Colonic mucosa (tissue), 4 donors: ENCODE measurements around the gene MGRN1. TPM values are rescaled to one million over a fixed set of nuclear protein-coding genes. Genes with fewer than 3 reads are reported as not detected.

Experiments
- DNase-seq: peaks from one replicate; pipeline ENCODE4 v3.0.0-alpha.2; 2020
- H3K27ac ChIP-seq: fragments of 200-600 bp; one replicate; pipeline ENCODE4 v1.8.0; 2021
- H3K27me3 ChIP-seq: fragments of 200-600 bp; one replicate; pipeline ENCODE4 v1.8.0; 2021
- H3K36me3 ChIP-seq: fragments of 200-600 bp; one replicate; pipeline ENCODE4 v1.8.0; 2021
- H3K4me1 ChIP-seq: fragments of 200-600 bp; one replicate; pipeline ENCODE4 v1.8.0; 2021; ENCODE audit warnings: mild to moderate bottlenecking
- H3K4me3 ChIP-seq: fragments of 200-600 bp; one replicate; pipeline ENCODE4 v1.8.0; 2021
- H3K9ac ChIP-seq, 2 donors: one replicate each; pipeline ENCODE4 v1.7.0; 2013; ENCODE audit warnings: control low read depth in 2 of 2, low read depth in 2 of 2, low read length in 2 of 2
- H3K9me3 ChIP-seq: fragments of 200-600 bp; one replicate; pipeline ENCODE4 v1.8.0; 2021
- CTCF ChIP-seq: fragments of 200-600 bp; IDR thresholded peaks from one replicate; pipeline ENCODE4 v1.8.0; 2022; ENCODE audit warnings: antibody characterized with exemption, mild to moderate bottlenecking
- intact Hi-C: fragments of 100-400 bp; cut with DNase I; formaldehyde crosslinking; loops from one replicate; pipeline ENCODE4 v1.14.1; 2022
- total RNA-seq, 2 donors: library from RNA; stranded (reverse); fragmentation: NEBNext Ultra II Directional in 1 of 2; extraction: Animal tissue kit (Norgen Biotek cat#: 25700) in 1 of 2; gene quantifications; one replicate each; pipeline ENCODE4 v1.2.1, GENCODE V29; 2021
- donor health status: healthy.
- donor health status: DM: no; HTN: no; CAD: no.
- donor health status: DM: no; HTN: no; CAD: no.

MGRN1 gene
- total RNA-seq, 2 donors from 2014 or later, result 75.2 to 79.3 TPM

GRCh38 chr16:4617880-4618279 lies 6.7 kb upstream of the MGRN1 start:
- Histone ChIP-seq H3K4me3 (no peak overlapping the region), H3K27me3 (no peaks in the 10 kb centered on the region), H3K36me3 (no peaks in the 10 kb centered on the region), H3K4me1 (peaks cover 19% of the 10 kb centered on the region), H3K9me3 (no peaks in the 10 kb centered on the region), H3K27ac (no peak overlapping the region), H3K9ac (no peak overlapping the region)
- intact Hi-C loops, result no loop called here
- TF ChIP-seq CTCF, result no peak
- no peak for DNase-seq

- no peak overlapping the region for H3K4me3 ChIP-seq
- H3K9me3 ChIP-seq, result no peaks in the 10 kb centered on the region
- no peaks in the 10 kb centered on the region for H3K36me3 ChIP-seq
- H3K4me1 ChIP-seq, result peaks cover 10% of the 10 kb centered on the region
- H3K27ac ChIP-seq, result no peak overlapping the region
- DNase-seq, result no peak
- intact Hi-C loops, result no loop called here
- TF ChIP-seq CTCF, result no peak
- peak overlapping the region in 1 of 2 donors; percentile 6 for H3K9ac ChIP-seq
- H3K27me3 ChIP-seq, result no peaks in the 10 kb centered on the region
These were observed 5.8 kb upstream of the MGRN1 start for GRCh38 chr16:4618645-4619418.

- no peak for TF ChIP-seq CTCF
- DNase-seq, result no peak
- no peaks in the 10 kb centered on the region for H3K9me3 ChIP-seq
- peaks cover 12% of the 10 kb centered on the region for H3K4me1 ChIP-seq
- H3K36me3 ChIP-seq, result no peaks in the 10 kb centered on the region
- H3K27me3 ChIP-seq, result no peaks in the 10 kb centered on the region
- H3K4me3 ChIP-seq, result no peak overlapping the region
- H3K27ac ChIP-seq, result no peak overlapping the region
- no peak overlapping the region for H3K9ac ChIP-seq
- intact Hi-C loops, result no loop called here
These were observed 1.0 kb upstream of the MGRN1 start for GRCh38 chr16:4623593-4623992.

- H3K4me1 ChIP-seq, result peaks cover 10% of the 10 kb centered on the region
- no peak for TF ChIP-seq CTCF
- H3K27me3 ChIP-seq, result no peaks in the 10 kb centered on the region
- H3K27ac ChIP-seq, result peak overlapping the region; percentile 94
- intact Hi-C loops, result no loop called here
- no peaks in the 10 kb centered on the region for H3K9me3 ChIP-seq
- H3K4me3 ChIP-seq, result peak overlapping the region; percentile 98
- DNase-seq, result peak; percentile 71
- H3K36me3 ChIP-seq, result no peaks in the 10 kb centered on the region
- H3K9ac ChIP-seq, result peak overlapping the region; percentile 83 to 99
These were observed 367 bp downstream of the MGRN1 start for GRCh38 chr16:4624827-4625559.

GRCh38 chr16:4625560-4626159 lies 1.0 kb downstream of the MGRN1 start:
- no peaks in the 10 kb centered on the region for H3K27me3 ChIP-seq
- no peak for TF ChIP-seq CTCF
- intact Hi-C loops, result no loop called here
- H3K4me3 ChIP-seq, result peak overlapping the region; percentile 98
- DNase-seq, result no peak
- no peaks in the 10 kb centered on the region for H3K9me3 ChIP-seq
- H3K27ac ChIP-seq, result peak overlapping the region; percentile 94
- H3K36me3 ChIP-seq, result no peaks in the 10 kb centered on the region
- peak overlapping the region; percentile 83 to 99 for H3K9ac ChIP-seq
- H3K4me1 ChIP-seq, result peaks cover 10% of the 10 kb centered on the region
